Spinal cord (tissue), 10 donors: ENCODE data around the gene CD320. TPM values are rescaled to one million over a fixed set of nuclear protein-coding genes. Genes with fewer than 3 reads are reported as not detected.
"Not testable (repeated sequence)": the region's sequence is repeated elsewhere in the genome, so short reads cannot be mapped to it uniquely, and the experiment has no call there.

Experiments
- DNase-seq, 6 donors: peaks; one replicate each; pipeline versions ENCODE4 v3.0.0 to v3.0.0-alpha.2; 2013 to 2015; ENCODE audit warnings: low spot score in 6 of 6, low read depth in 4 of 6
- H3K27ac ChIP-seq: one replicate; pipeline ENCODE4 v1.5.1; 2013; ENCODE audit warnings: low read depth, low read length, control low read depth
- H3K27me3 ChIP-seq: one replicate; pipeline ENCODE4 v1.6.1; 2013; ENCODE audit warnings: low read length; ENCODE audit not compliant: control insufficient read depth, insufficient read depth
- H3K36me3 ChIP-seq: one replicate; pipeline ENCODE4 v1.6.1; 2013; ENCODE audit warnings: low read length; ENCODE audit not compliant: control insufficient read depth, insufficient read depth
- H3K4me1 ChIP-seq: one replicate; pipeline ENCODE4 v1.6.1; 2013; ENCODE audit warnings: low read length; ENCODE audit not compliant: control insufficient read depth, insufficient read depth
- H3K4me3 ChIP-seq: one replicate; pipeline ENCODE4 v1.5.1; 2013; ENCODE audit warnings: low read depth, low read length, control low read depth
- H3K9me3 ChIP-seq: one replicate; pipeline ENCODE4 v1.6.1; 2013; ENCODE audit warnings: low read length; ENCODE audit not compliant: control insufficient read depth, insufficient read depth
- whole genome bisulfite sequencing: methylation state at CpG from one replicate; pipeline ENCODE4 v1.1.5; 2013; ENCODE audit warnings: missing lambda C conversion rate; ENCODE audit not compliant: insufficient coverage; 5-methylcytosine and 5-hydroxymethylcytosine counted together
- polyA plus RNA-seq, 2 donors: library from polyadenylated mRNA; unstranded; fragments of 120-200 nt; gene quantifications; one replicate each; pipeline ENCODE4 v1.2.1, GENCODE V29; 2013; ENCODE audit not compliant: insufficient read length in 2 of 2
- total RNA-seq, 2 donors: library from RNA; depleted of rRNA in 1 of 2; stranded (reverse); fragments of 120-200 nt in 1 of 2; fragments of >200 nt in 1 of 2; gene quantifications; one replicate each; pipeline versions ENCODE4 v1.2.3 to v1.2.4, GENCODE V29; 2013 to 2014
- donor health status: healthy.

The CD320 gene
- total and polyA plus RNA-seq, 4 donors, result 15.5 to 69.4 (median 50.5) TPM

GRCh38 chr19:8342684-8343482 lies 34.7 kb upstream of the CD320 start, which contains the start of gene KANK3:
Gene KANK3 (minus strand): TSS chr19:8343262. CDS start chr19:8337828, 5,434 bp downstream.
- Histone ChIP-seq H3K27ac (peak within 1 kb of the TSS; percentile 67), H3K4me3 (peak within 1 kb of the TSS; percentile 55), H3K27me3 (peaks cover 28% of the 10 kb centered on the region)

GRCh38 chr19:8342316-8342683 lies 34.1 kb upstream of the CD320 start:
- 30% methylated on average over 11 of the region's 14 CpGs for WGBS
- H3K9me3 ChIP-seq, result no peaks in the 10 kb centered on the region
- peaks cover 32% of the 10 kb centered on the region for H3K27me3 ChIP-seq
- H3K27ac ChIP-seq, result no peak overlapping the region
- DNase-seq, result no peak
- H3K4me1 ChIP-seq, result peaks cover 14% of the 10 kb centered on the region
- no peaks in the 10 kb centered on the region for H3K36me3 ChIP-seq
- H3K4me3 ChIP-seq, result no peak overlapping the region

More at GRCh38 chr19:8342684-8343482, 34.7 kb upstream of the CD320 start, which contains the start of gene KANK3:
- no peaks in the 10 kb centered on the region for H3K9me3 ChIP-seq
- 4% methylated on average over 62 of the region's 65 CpGs for WGBS
- H3K36me3 ChIP-seq, result no peaks in the 10 kb centered on the region
- peaks cover 14% of the 10 kb centered on the region for H3K4me1 ChIP-seq
- peak in 3 of 6 donors; percentile 65 to 92 (median 77) for DNase-seq

- not testable (repeated sequence) for H3K4me3 ChIP-seq, H3K27ac ChIP-seq, H3K36me3 ChIP-seq, DNase-seq, H3K9me3 ChIP-seq
- H3K4me1 ChIP-seq, result peaks cover 14% of the 10 kb centered on the region
- peaks cover 35% of the 10 kb centered on the region for H3K27me3 ChIP-seq
- WGBS, result no CpG with 5 or more reads among the region's 4 CpGs
Measured at GRCh38 chr19:8341504-8341903, 33.3 kb upstream of the CD320 start.

GRCh38 chr19:8340341-8341096 lies 32.4 kb upstream of the CD320 start:
- H3K27ac ChIP-seq, result no peak overlapping the region
- H3K27me3 ChIP-seq, result peaks cover 42% of the 10 kb centered on the region
- H3K4me1 ChIP-seq, result peaks cover 18% of the 10 kb centered on the region
- WGBS, result 38% methylated on average over 15 of the region's 15 CpGs
- H3K36me3 ChIP-seq, result no peaks in the 10 kb centered on the region
- H3K9me3 ChIP-seq, result no peaks in the 10 kb centered on the region
- no peak for DNase-seq
- no peak overlapping the region for H3K4me3 ChIP-seq

- Histone ChIP-seq H3K9me3 (no peaks in the 10 kb centered on the region), H3K36me3 (no peaks in the 10 kb centered on the region), H3K27ac (no peak overlapping the region), H3K27me3 (peaks cover 52% of the 10 kb centered on the region), H3K4me3 (no peak overlapping the region), H3K4me1 (peaks cover 25% of the 10 kb centered on the region)
- DNase-seq, result no peak
- WGBS, result 86% methylated on average over 3 of the region's 6 CpGs
Measured at GRCh38 chr19:8338835-8339234, 30.7 kb upstream of the CD320 start.

GRCh38 chr19:8337728-8338127 lies 29.6 kb upstream of the CD320 start:
- H3K36me3 ChIP-seq, result no peaks in the 10 kb centered on the region
- peaks cover 27% of the 10 kb centered on the region for H3K4me1 ChIP-seq
- H3K27ac ChIP-seq, result no peak overlapping the region
- H3K27me3 ChIP-seq, result peaks cover 53% of the 10 kb centered on the region
- WGBS, result 93% methylated on average over 4 of the region's 7 CpGs
- DNase-seq, result no peak
- no peaks in the 10 kb centered on the region for H3K9me3 ChIP-seq
- H3K4me3 ChIP-seq, result no peak overlapping the region

GRCh38 chr19:8336660-8337059 lies 28.5 kb upstream of the CD320 start:
- WGBS, result 72% methylated on average over 6 of the region's 8 CpGs
- H3K4me1 ChIP-seq, result peaks cover 25% of the 10 kb centered on the region
- H3K4me3 ChIP-seq, result no peak overlapping the region
- no peak overlapping the region for H3K27ac ChIP-seq
- no peaks in the 10 kb centered on the region for H3K9me3 ChIP-seq
- no peaks in the 10 kb centered on the region for H3K36me3 ChIP-seq
- DNase-seq, result no peak
- H3K27me3 ChIP-seq, result peaks cover 44% of the 10 kb centered on the region

- H3K9me3 ChIP-seq, result no peaks in the 10 kb centered on the region
- DNase-seq, result no peak
- peaks cover 25% of the 10 kb centered on the region for H3K4me1 ChIP-seq
- 39% methylated on average over 21 of the region's 27 CpGs for WGBS
- peaks cover 45% of the 10 kb centered on the region for H3K27me3 ChIP-seq
- no peak overlapping the region for H3K4me3 ChIP-seq
- H3K27ac ChIP-seq, result no peak overlapping the region
- no peaks in the 10 kb centered on the region for H3K36me3 ChIP-seq
Measured at GRCh38 chr19:8336072-8336569, 28.0 kb upstream of the CD320 start.

- DNase-seq, result peak in 1 of 6 donors; percentile 11
- no peak overlapping the region for H3K27ac ChIP-seq
- WGBS, result 4% methylated on average over 77 of the region's 79 CpGs
- no peak overlapping the region for H3K4me3 ChIP-seq
- H3K27me3 ChIP-seq, result peaks cover 43% of the 10 kb centered on the region
- no peaks in the 10 kb centered on the region for H3K9me3 ChIP-seq
- H3K36me3 ChIP-seq, result no peaks in the 10 kb centered on the region
- H3K4me1 ChIP-seq, result peaks cover 23% of the 10 kb centered on the region
Measured at GRCh38 chr19:8335343-8336071, 27.3 kb upstream of the CD320 start.
